HL-60 (cell line): ENCODE data around the gene CHDH.

Experiments
- DNase-seq, 2 experiments: peaks; one replicate each; pipeline ENCODE4 v3.0.0-alpha.2; 2010 to 2020; ENCODE audit warnings: low read depth in 1 of 2, low spot score in 1 of 2
- H3K27ac ChIP-seq: fragments of 250-450 bp; sonication (Bioruptor Pico); replicated peaks from 2 replicates; pipeline ENCODE4 v1.5.1; 2020; ENCODE audit warnings: mild to moderate bottlenecking, moderate library complexity
- H3K27me3 ChIP-seq: fragments of 250-450 bp; sonication (Bioruptor Pico); 2 replicates; pipeline ENCODE4 v1.5.1; 2021; ENCODE audit warnings: mild to moderate bottlenecking, moderate library complexity; ENCODE audit not compliant: insufficient read depth, poor library complexity, severe bottlenecking
- H3K4me3 ChIP-seq: replicated peaks from 2 replicates; pipeline ENCODE4 v1.5.1; 2011; ENCODE audit warnings: mild to moderate bottlenecking, control low read depth, low read length; ENCODE audit not compliant: insufficient read depth
- GABPA ChIP-seq: IDR thresholded peaks from 2 replicates; pipeline ENCODE4 v1.6.1; 2012; ENCODE audit warnings: low read depth
- POLR2AphosphoS5 ChIP-seq: IDR thresholded peaks from 2 replicates; pipeline ENCODE4 v1.6.1; 2012; ENCODE audit warnings: low read depth
- SPI1 ChIP-seq: IDR thresholded peaks from 2 replicates; pipeline ENCODE4 v1.6.1; 2012; ENCODE audit warnings: low read depth, mild to moderate bottlenecking, borderline replicate concordance
- TF ChIP-seq, protein P1 (sequence below): IDR thresholded peaks from one replicate; pipeline ENCODE4 v1.5.1; 2011; ENCODE audit warnings: low read length, control low read depth, inconsistent platforms; ENCODE audit not compliant: insufficient read depth
- TF ChIP-seq, protein P2 (sequence below): IDR thresholded peaks from 2 replicates; pipeline ENCODE4 v1.6.1; 2012; ENCODE audit warnings: low read depth; ENCODE audit not compliant: insufficient replicate concordance

The CHDH gene

DNA sequence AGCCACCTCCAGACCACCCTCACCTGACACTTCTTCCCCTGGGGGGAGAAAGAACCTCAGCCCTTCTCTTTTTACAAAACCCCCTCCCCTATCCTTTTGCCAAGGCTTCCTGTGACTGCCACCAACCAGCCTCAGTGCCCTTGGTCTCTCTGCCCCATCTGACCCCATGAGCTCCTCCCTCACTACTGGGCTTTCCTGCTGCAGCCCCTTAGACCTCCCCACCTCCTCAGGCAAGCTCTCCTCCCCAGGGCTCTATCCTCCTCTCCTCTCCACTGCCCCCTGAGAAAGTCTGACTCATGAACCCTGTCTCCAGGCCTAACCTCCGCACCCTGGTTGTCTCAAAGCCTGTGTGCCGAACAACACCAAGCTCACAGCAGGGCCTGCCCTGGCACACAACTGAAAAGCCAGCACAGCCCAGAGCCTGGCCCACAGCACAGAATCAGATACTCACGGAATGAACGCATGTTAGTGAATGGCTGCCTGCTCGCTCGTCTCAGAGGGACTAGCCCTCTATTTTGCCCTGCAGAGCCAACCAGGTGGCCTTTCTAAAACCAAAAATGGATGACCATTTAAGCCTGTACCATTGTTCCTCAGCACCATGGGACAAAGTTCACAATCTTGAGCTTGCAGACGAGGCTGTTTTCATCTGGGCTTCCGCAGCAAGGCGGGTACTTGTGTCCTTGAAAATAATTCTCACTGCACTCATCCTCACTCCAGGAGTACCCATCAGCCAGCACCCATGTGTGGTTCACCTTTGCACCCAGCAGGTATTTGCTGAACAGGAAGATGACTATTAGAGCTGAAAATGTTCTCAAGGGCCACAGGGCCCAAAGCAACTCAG, 1.7 kb downstream of the CHDH start:
- no peak for DNase-seq
- Histone ChIP-seq H3K27me3 (peaks cover 26% of the 10 kb centered on the region), H3K4me3 (no peak overlapping the region), H3K27ac (no peak overlapping the region)
- TF ChIP-seq, protein P1, sequence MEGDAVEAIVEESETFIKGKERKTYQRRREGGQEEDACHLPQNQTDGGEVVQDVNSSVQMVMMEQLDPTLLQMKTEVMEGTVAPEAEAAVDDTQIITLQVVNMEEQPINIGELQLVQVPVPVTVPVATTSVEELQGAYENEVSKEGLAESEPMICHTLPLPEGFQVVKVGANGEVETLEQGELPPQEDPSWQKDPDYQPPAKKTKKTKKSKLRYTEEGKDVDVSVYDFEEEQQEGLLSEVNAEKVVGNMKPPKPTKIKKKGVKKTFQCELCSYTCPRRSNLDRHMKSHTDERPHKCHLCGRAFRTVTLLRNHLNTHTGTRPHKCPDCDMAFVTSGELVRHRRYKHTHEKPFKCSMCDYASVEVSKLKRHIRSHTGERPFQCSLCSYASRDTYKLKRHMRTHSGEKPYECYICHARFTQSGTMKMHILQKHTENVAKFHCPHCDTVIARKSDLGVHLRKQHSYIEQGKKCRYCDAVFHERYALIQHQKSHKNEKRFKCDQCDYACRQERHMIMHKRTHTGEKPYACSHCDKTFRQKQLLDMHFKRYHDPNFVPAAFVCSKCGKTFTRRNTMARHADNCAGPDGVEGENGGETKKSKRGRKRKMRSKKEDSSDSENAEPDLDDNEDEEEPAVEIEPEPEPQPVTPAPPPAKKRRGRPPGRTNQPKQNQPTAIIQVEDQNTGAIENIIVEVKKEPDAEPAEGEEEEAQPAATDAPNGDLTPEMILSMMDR = no peak

DNA sequence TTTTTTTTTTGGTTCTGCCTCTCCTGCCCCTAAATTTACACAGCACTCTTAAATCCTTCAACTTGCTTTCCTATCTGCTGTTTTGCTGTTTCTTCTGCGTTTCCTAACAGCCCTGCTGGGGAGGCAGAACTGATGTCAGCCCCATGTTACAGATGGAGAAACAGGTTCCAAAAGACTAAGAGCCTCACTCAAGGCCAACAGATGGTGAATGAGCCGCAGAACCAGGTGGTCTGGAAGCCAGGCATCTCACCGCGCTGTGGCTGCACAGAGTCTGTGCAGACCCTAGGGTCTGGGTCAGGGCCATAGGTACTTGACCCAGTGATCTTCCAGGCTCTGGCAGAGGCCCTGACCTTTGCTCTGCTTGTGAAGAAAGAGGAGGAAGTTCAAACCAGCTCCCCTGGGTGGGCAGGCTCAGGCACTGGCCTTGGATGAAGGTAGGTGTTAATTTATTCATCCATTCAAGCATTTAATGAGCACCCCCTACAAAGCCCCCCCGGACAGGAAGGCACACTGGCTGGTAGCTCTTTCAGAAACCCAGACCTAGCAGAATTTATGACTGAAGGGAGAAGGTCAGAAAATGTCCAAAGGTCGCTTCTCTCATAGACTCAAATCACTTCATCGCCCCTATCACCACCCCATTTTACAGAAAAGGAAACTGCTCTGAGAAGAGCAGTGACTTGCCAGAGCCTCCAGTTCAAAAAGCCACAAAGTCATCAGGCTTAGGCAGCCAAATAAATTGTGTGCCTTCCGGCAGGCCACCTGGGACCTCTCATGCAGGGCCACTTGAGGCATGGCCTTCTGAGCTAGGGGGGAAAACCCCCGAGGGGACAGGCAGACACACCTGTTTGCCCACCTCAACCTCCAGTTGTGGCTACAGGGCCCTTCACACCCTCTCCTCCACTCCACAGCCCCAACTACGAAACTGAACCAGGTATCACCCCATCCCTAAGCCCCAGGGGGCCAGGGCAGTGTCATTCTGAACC, 2.7 kb downstream of the CHDH start:
- Histone ChIP-seq H3K4me3 (no peak overlapping the region), H3K27ac (no peak overlapping the region)

DNA sequence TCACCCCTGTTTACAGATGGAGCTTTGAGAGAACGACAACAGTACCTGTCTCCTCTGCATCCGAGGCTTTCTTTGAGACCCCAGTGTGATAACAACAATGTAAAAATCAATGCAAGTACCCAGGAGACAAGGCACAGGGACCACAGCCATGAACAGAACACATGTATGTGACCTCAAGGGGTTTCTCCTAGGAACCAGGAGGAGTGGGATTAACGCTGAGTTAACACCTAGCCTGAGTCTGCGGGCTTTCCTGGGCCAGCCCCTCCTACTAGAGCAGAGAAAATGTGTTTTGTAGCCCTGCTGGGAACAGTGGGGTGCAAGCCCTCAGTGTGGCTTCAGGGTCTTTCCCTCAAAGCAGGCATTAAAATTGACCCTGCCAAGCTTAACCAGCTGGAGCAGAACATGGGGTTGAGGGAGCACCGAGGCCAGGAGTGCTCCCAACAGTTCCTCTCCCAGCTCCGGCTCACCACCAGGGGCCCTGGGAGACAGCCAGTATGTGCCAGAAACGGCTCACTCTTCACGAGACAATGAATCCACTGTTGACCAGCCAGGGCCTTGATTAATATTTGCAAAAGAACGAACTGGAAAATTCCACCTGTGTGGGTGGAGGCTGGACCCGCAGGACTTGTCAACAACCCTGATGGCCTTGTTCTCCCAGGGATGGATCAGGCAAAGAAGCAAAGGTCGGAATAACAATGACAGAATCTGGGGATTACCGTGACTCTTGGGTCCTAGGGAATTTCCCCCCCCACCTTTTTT, 3.6 kb downstream of the CHDH start:
- DNase-seq = no peak
- no peak overlapping the region for H3K27ac ChIP-seq
- H3K4me3 ChIP-seq = no peak overlapping the region
- peaks cover 22% of the 10 kb centered on the region for H3K27me3 ChIP-seq
- no peak for TF ChIP-seq GABPA
- TF ChIP-seq, protein P2, sequence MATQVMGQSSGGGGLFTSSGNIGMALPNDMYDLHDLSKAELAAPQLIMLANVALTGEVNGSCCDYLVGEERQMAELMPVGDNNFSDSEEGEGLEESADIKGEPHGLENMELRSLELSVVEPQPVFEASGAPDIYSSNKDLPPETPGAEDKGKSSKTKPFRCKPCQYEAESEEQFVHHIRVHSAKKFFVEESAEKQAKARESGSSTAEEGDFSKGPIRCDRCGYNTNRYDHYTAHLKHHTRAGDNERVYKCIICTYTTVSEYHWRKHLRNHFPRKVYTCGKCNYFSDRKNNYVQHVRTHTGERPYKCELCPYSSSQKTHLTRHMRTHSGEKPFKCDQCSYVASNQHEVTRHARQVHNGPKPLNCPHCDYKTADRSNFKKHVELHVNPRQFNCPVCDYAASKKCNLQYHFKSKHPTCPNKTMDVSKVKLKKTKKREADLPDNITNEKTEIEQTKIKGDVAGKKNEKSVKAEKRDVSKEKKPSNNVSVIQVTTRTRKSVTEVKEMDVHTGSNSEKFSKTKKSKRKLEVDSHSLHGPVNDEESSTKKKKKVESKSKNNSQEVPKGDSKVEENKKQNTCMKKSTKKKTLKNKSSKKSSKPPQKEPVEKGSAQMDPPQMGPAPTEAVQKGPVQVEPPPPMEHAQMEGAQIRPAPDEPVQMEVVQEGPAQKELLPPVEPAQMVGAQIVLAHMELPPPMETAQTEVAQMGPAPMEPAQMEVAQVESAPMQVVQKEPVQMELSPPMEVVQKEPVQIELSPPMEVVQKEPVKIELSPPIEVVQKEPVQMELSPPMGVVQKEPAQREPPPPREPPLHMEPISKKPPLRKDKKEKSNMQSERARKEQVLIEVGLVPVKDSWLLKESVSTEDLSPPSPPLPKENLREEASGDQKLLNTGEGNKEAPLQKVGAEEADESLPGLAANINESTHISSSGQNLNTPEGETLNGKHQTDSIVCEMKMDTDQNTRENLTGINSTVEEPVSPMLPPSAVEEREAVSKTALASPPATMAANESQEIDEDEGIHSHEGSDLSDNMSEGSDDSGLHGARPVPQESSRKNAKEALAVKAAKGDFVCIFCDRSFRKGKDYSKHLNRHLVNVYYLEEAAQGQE = no peak
- TF ChIP-seq SPI1 = no peak
- TF ChIP-seq, protein P1 = no peak
- no peak for TF ChIP-seq POLR2AphosphoS5

More for the DNA sequence above, 2.7 kb downstream of the CHDH start:
- TF ChIP-seq, protein P2 = no peak
- TF ChIP-seq GABPA = no peak
- no peak for TF ChIP-seq POLR2AphosphoS5
- no peak for TF ChIP-seq SPI1
- TF ChIP-seq, protein P1 = no peak
- no peak for DNase-seq
- H3K27me3 ChIP-seq = peaks cover 23% of the 10 kb centered on the region
